Spinal cord (tissue), 10 donors: Measurements from ENCODE around the gene HOXB13. TPM values are rescaled to one million over a fixed set of nuclear protein-coding genes. Genes with fewer than 3 reads are reported as not detected.

Experiments
- DNase-seq, 6 donors: peaks; one replicate each; pipeline versions ENCODE4 v3.0.0 to v3.0.0-alpha.2; 2013 to 2015; ENCODE audit warnings: low spot score in 6 of 6, low read depth in 4 of 6
- H3K27ac ChIP-seq: one replicate; pipeline ENCODE4 v1.5.1; 2013; ENCODE audit warnings: low read depth, low read length, control low read depth
- H3K27me3 ChIP-seq: one replicate; pipeline ENCODE4 v1.6.1; 2013; ENCODE audit warnings: low read length; ENCODE audit not compliant: control insufficient read depth, insufficient read depth
- H3K36me3 ChIP-seq: one replicate; pipeline ENCODE4 v1.6.1; 2013; ENCODE audit warnings: low read length; ENCODE audit not compliant: control insufficient read depth, insufficient read depth
- H3K4me1 ChIP-seq: one replicate; pipeline ENCODE4 v1.6.1; 2013; ENCODE audit warnings: low read length; ENCODE audit not compliant: control insufficient read depth, insufficient read depth
- H3K4me3 ChIP-seq: one replicate; pipeline ENCODE4 v1.5.1; 2013; ENCODE audit warnings: low read depth, low read length, control low read depth
- H3K9me3 ChIP-seq: one replicate; pipeline ENCODE4 v1.6.1; 2013; ENCODE audit warnings: low read length; ENCODE audit not compliant: control insufficient read depth, insufficient read depth
- WGBS: methylation state at CpG from one replicate; pipeline ENCODE4 v1.1.5; 2013; ENCODE audit warnings: missing lambda C conversion rate; ENCODE audit not compliant: insufficient coverage; 5-methylcytosine and 5-hydroxymethylcytosine counted together
- polyA plus RNA-seq, 2 donors: library from polyadenylated mRNA; unstranded; fragments of 120-200 nt; gene quantifications; one replicate each; pipeline ENCODE4 v1.2.1, GENCODE V29; 2013; ENCODE audit not compliant: insufficient read length in 2 of 2
- total RNA-seq, 2 donors: library from RNA; depleted of rRNA in 1 of 2; stranded (reverse); fragments of 120-200 nt in 1 of 2; fragments of >200 nt in 1 of 2; gene quantifications; one replicate each; pipeline versions ENCODE4 v1.2.3 to v1.2.4, GENCODE V29; 2013 to 2014
- donor health status: healthy.

HOXB13 gene
- total and polyA plus RNA-seq, 4 donors: 0.40 TPM; not detected in 3

DNA sequence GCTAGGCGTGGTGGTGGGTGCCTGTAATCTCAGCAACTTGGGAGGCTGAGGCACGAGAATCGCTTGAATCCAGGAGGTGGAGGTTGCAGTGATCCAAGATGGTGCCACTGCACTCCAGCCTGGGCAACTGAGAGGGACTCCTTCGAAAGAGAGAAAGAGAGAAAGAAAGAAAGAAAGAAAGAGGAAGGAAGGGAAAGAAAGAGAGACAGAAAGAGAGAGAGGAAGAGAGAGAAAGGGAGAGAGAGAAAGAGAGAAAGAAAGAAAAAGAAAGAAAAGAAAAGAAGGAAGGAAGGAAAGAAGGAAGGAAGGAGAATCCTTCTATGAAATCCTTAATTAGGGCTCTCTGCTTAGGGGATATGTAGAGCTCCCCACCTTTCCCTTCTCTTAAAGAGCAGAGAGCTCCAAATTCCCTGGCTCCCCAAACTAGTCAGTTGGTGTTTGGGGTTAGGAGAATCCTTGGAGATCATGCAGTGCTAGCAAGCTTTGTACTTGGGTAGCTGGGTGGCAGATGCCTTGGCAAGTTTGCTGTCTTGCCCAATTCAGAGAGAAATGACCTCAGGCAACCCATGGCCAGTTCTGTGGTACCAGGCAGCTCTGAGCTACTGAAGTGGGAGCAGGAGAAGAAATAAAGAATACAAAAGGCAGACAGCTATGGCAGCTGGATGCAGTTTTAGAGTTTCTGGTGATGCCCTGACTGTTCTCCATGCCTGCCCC, 8.9 kb upstream of the HOXB13 start:
- WGBS: 59% methylated on average over 4 of the region's 4 CpGs
- Histone ChIP-seq H3K36me3 (no peaks in the 10 kb centered on the region), H3K27me3 (peaks cover 100% of the 10 kb centered on the region), H3K9me3 (no peaks in the 10 kb centered on the region), H3K27ac (no peak overlapping the region), H3K4me3 (no peak overlapping the region), H3K4me1 (peaks cover 6% of the 10 kb centered on the region)
- DNase-seq: no peak

DNA sequence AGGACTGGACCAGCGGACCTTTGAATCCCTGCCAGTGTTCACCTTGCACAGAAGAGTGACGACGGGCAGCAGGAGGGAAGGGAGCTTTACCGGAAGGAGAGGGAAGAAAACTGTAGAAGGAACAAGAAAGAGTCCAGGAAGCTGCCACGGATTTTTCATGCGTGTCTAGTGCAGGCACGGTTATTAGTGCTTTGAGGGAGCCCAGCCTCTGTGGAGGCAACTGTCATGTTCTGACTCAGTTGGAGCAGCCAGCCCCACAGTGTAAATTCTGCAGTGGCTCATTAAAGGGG, 6.5 kb upstream of the HOXB13 start:
- WGBS: 5% methylated on average over 7 of the region's 7 CpGs

DNA sequence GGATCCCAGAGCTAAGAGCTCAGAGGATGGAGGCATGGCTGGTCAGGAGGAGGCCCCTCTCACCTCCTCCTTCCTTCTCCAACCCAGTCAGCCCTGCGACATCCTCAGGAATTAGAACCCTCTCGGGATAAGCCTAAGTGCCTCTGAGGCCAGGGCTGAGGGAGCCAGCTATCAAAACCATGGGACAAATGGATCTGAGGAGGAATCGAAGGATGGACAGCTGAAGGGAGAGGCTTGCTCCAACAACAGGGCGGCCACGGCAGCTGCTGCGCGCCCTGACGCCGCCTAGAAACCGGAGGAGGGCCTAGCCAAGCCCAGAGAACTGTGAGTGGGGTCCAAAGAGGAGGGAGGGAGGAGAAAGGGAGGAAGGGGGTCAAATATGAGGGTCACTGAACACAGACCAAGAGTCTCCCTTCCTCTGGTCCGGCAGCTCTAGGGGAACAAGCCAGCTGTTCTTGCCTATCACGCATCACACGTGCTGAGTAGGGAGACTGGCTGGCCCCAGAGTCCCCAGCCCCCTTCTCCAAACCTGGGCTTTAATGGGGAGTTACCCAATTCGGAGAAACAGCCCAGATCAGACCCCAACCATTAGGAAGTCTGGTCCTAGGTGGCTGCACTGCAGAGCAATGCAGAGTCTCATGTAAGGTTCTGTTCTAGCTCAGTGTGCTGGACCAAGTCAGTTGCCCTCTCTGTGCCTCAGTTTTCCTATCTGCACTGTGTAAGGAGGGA, 5.9 kb upstream of the HOXB13 start:
- Histone ChIP-seq H3K4me1 (peaks cover 6% of the 10 kb centered on the region), H3K27ac (no peak overlapping the region), H3K36me3 (no peaks in the 10 kb centered on the region), H3K27me3 (peaks cover 100% of the 10 kb centered on the region), H3K9me3 (no peaks in the 10 kb centered on the region), H3K4me3 (no peak overlapping the region)
- WGBS: 4% methylated on average over 14 of the region's 14 CpGs
- no peak for DNase-seq

More for the DNA sequence above, 6.5 kb upstream of the HOXB13 start:
- Histone ChIP-seq H3K36me3 (no peaks in the 10 kb centered on the region), H3K27ac (no peak overlapping the region), H3K27me3 (peaks cover 100% of the 10 kb centered on the region), H3K9me3 (no peaks in the 10 kb centered on the region), H3K4me3 (no peak overlapping the region), H3K4me1 (peaks cover 6% of the 10 kb centered on the region)
- DNase-seq: no peak

DNA sequence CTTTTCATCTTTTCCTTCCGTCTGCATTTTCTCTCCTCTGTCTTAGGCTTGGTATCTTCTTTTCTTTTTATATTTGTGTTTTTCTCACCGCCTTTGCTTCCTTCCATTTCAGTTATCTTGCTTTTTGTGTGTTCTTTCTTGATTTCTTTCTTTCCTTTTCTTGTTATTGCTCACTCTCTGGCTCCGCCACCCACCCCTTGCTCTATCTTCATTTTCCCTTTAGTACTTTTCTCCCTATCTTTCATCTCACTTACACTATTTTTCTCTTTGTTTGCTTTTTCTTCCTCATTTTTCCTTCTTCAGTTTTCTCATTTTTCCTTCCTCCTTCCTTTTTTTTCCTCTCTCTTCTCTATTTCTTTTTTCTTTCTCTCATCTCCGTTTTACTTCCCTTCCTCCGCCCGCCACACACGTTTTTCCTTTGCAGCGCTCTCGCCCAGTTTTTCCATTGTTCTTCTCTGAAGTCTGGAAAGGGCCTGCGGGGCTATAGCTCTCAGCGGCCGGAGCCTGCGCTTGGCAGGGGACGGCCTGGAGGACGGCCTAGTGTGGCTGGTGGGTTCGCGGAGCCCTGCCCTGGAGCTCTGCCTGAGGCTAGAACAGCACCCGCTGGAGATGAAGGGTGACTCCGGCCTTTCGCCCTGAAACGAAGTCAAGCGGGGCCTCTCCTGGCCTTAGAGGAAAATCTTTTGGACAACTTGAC, 5.2 kb upstream of the HOXB13 start:
- no peak overlapping the region for H3K27ac ChIP-seq
- 5% methylated on average over 17 of the region's 22 CpGs for WGBS
- H3K36me3 ChIP-seq: no peaks in the 10 kb centered on the region

DNA sequence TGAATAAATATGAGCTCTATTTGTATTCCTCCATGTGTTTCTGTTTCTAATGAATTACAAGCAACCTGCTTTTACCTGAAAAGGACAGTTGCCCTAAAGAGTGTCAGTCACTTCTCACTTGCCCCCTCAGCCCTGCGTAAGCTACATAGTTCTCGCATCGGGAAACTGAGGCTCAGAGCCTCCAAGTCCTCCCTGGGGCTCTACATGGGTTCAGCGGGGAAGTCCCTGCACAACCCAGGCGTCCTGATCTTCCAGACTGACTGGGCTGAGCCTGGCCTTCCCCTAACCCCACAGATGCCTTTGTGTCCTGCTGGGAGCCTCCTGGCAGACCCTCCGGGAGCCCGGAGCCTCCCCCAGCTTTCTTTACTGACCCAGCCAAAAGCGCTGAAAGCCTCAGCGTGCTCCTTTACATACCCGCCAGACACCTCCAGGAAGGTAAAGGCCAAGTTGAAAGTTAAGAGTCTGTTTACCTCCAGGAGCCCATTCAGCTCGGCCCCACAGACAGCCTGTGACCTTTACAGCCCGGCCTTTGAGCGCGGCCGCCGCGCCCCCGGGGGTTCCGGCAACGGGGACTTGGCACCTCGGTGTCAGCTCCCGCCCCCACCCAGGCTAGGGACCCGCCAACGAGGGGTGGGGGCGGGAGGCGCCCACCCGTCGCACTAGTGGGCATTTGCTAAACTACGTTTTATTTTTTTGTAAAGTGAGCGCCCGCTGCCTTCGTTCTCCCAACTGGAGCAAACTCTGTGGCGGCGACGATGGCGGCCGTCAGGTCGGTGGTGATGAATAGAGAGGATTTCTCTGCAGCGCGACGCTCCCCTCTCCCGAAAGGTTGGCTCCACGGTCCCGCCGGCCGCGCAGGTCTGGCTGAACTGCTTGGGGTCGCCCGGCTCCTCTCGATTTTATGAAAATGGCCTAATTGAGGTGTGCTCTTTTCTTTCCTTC, 4.4 kb upstream of the HOXB13 start:
- 2% methylated on average over 35 of the region's 50 CpGs for WGBS

More for the DNA sequence above, 5.2 kb upstream of the HOXB13 start:
- Histone ChIP-seq H3K4me1 (peaks cover 13% of the 10 kb centered on the region), H3K4me3 (no peak overlapping the region), H3K27me3 (peaks cover 100% of the 10 kb centered on the region), H3K9me3 (no peaks in the 10 kb centered on the region)
- DNase-seq: no peak

DNA sequence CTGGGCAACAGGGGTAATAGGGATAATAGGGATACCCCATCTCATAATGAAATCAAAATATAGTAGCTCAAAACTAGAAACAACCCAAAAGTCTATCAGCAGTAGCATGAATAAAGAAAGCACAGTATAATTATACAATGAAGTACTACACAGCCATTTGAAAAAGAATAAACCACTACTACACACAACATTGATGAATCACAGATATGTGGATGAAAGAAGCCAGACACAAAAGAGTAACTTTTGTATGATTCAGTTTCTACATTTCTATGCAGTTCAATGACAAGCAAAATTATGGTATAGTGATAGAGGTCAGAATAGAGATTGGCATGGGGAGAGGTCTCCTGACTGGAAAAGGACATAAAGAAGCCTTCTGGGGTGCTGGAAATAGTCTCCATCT, 2.8 kb upstream of the HOXB13 start:
- Histone ChIP-seq H3K27me3 (peaks cover 100% of the 10 kb centered on the region), H3K9me3 (no peaks in the 10 kb centered on the region), H3K36me3 (no peaks in the 10 kb centered on the region), H3K27ac (no peak overlapping the region), H3K4me1 (peaks cover 22% of the 10 kb centered on the region), H3K4me3 (no peak overlapping the region)
- no peak for DNase-seq

More for the DNA sequence above, 4.4 kb upstream of the HOXB13 start:
- no peak overlapping the region for H3K4me3 ChIP-seq
- H3K4me1 ChIP-seq: peaks cover 21% of the 10 kb centered on the region
- no peaks in the 10 kb centered on the region for H3K36me3 ChIP-seq
- no peaks in the 10 kb centered on the region for H3K9me3 ChIP-seq
- peaks cover 100% of the 10 kb centered on the region for H3K27me3 ChIP-seq
- DNase-seq: no peak
- no peak overlapping the region for H3K27ac ChIP-seq

DNA sequence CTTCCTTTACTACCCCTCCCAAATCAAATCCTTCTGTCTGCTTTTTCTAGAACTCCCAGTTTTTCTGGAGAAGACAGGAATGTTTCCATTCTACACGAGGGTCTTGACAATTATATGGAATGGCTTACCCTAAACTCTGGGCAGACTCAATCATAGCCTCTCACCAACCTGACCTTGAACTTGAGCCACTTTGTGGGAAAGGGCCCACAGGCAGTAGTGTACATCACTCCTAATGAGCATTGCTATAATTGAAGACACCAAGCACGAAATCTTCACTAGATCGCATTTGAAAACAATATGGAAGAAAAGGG, 1.6 kb upstream of the HOXB13 start:
- H3K36me3 ChIP-seq: no peaks in the 10 kb centered on the region
- DNase-seq: no peak
- H3K9me3 ChIP-seq: no peaks in the 10 kb centered on the region
- no peak overlapping the region for H3K4me3 ChIP-seq
- WGBS: 0% methylated on average over 1 of the region's 3 CpGs
- no peak overlapping the region for H3K27ac ChIP-seq
- peaks cover 27% of the 10 kb centered on the region for H3K4me1 ChIP-seq
- H3K27me3 ChIP-seq: peaks cover 100% of the 10 kb centered on the region

DNA sequence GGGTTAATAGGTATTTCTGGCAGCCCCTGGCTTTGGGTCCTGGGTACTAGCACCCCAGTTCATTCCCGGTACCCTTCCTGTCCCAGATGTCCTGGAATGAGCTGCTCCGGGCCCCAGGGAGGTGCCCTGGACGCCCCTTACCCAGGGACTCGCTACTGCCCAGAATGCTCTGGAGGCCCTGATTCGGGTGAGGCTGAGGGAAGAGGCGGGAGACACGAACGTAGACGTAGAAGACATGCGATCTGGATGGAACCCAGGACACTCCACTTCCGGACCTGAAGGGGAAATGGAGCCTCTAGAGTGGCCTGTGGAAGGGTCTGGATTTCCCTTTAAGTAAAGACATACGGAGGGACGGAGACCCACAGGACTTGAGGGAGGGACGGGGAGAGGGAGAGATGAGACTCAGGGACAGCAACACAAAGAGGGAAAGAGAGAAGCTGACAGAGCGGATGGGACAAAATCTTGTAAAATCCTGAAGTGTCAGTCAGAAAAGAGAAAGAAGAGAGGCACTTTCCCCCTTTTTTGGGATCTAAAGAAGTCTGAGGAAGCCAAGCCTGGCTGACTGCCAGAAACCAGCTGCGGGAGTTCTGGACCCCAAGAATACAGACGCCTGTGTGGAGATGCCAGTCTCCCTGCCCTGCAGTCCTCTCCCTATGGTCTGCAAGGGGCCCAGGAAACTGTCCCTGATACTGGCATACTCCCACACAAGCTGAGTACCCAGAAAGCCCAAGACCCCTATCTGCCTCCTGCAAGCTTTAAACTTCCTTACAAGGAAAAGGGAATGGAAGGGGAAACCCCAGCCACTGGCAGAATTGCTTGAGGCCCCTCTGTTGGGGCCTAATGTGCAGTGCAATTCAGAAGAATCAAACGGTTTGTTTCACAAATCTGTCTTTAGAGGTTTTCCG, 1.0 kb upstream of the HOXB13 start:
- H3K36me3 ChIP-seq: no peaks in the 10 kb centered on the region
- peaks cover 100% of the 10 kb centered on the region for H3K27me3 ChIP-seq
- peaks cover 33% of the 10 kb centered on the region for H3K4me1 ChIP-seq
- DNase-seq: no peak
- H3K27ac ChIP-seq: no peak overlapping the region
- H3K4me3 ChIP-seq: no peak overlapping the region
- no peaks in the 10 kb centered on the region for H3K9me3 ChIP-seq
- 0% methylated on average over 16 of the region's 19 CpGs for WGBS
